H1 (cell line): ENCODE measurements around the gene FARSB. TPM values are rescaled to one million over a fixed set of nuclear protein-coding genes. Genes with fewer than 3 reads are reported as not detected.

Source experiments
- CTCF ChIA-PET: fragments of 300-600 bp; sonication (Branson Sonifier 250); formaldehyde crosslinking; loops from one replicate; lab custom pipeline; 2021; ENCODE audit not compliant: partially characterized antibody; lab: Charles Lee
- POLR2A ChIA-PET: fragments of 300-600 bp; sonication (Branson Sonifier 250); formaldehyde crosslinking; loops from one replicate; lab custom pipeline; 2021; ENCODE audit warnings: inconsistent platforms; ENCODE audit not compliant: partially characterized antibody; lab: Charles Lee
- DNase-seq, 2 experiments: peaks; one replicate each; pipeline versions ENCODE4 v3.0.0 to v3.0.0-alpha.2; 2010 to 2022; ENCODE audit warnings: low spot score in 2 of 2, low read depth in 1 of 2, mixed read lengths in 1 of 2
- FAIRE-seq: peaks from 2 replicates; lab custom pipeline; 2011; peaks lifted over from hg19 to GRCh38; lab: Jason Lieb, UNC
- H2AFZ ChIP-seq: 2 replicates; pipeline ENCODE4 v1.8.1; 2012; ENCODE audit warnings: low read length, inconsistent platforms
- H2AK5ac ChIP-seq: 2 replicates; pipeline ENCODE4 v1.6.1; 2013; ENCODE audit warnings: low read depth, low read length
- H2BK120ac ChIP-seq: replicated peaks from 2 replicates; pipeline ENCODE3; 2013; ENCODE audit warnings: low read depth, low read length, inconsistent platforms
- H2BK12ac ChIP-seq: 2 replicates; pipeline ENCODE4 v1.6.1; 2013; ENCODE audit warnings: low read depth, low read length
- H2BK15ac ChIP-seq: 2 replicates; pipeline ENCODE4 v1.6.1; 2013; ENCODE audit warnings: low read length
- H2BK20ac ChIP-seq: 2 replicates; pipeline ENCODE4 v1.6.1; 2013; ENCODE audit warnings: low read length
- H2BK5ac ChIP-seq: 2 replicates; pipeline ENCODE4 v1.6.1; 2013; ENCODE audit warnings: low read depth, low read length
- H3K14ac ChIP-seq: 2 replicates; pipeline ENCODE4 v1.6.1; 2013; ENCODE audit warnings: inconsistent platforms; ENCODE audit not compliant: insufficient read length
- H3K18ac ChIP-seq: 2 replicates; pipeline ENCODE4 v1.6.1; 2013; ENCODE audit warnings: low read length; ENCODE audit errors: extremely low read depth
- H3K23ac ChIP-seq: 2 replicates; pipeline ENCODE4 v1.6.1; 2013; ENCODE audit warnings: inconsistent platforms; ENCODE audit not compliant: insufficient read length
- H3K23me2 ChIP-seq: 2 replicates; pipeline ENCODE4 v1.6.1; 2013; ENCODE audit warnings: low read depth, low read length
- H3K27ac ChIP-seq: 2 replicates; pipeline ENCODE4 v1.6.1; 2011; ENCODE audit warnings: low read depth, low read length, inconsistent platforms
- H3K27me3 ChIP-seq, 4 experiments: replicated peaks in 1 of 4; 1 replicate in 1 of 4; 2 replicates in 3 of 4; pipeline versions ENCODE4 v1.6.1 to v1.8.1; 2011 to 2013; ENCODE audit warnings: low read length in 3 of 4, mild to moderate bottlenecking in 3 of 4, inconsistent platforms in 2 of 4, mixed read lengths in 2 of 4, moderate library complexity in 1 of 4; ENCODE audit not compliant: control insufficient read depth in 3 of 4, insufficient read depth in 3 of 4; ENCODE audit errors: extremely low read depth in 1 of 4
- H3K36me3 ChIP-seq, 4 experiments: 2 replicates each; pipeline versions ENCODE4 v1.6.1 to v1.8.1; 2011 to 2013; ENCODE audit warnings: mild to moderate bottlenecking in 4 of 4, low read length in 3 of 4, moderate library complexity in 2 of 4, control low read depth in 1 of 4, inconsistent platforms in 1 of 4; ENCODE audit not compliant: insufficient read depth in 4 of 4, control insufficient read depth in 2 of 4
- H3K4ac ChIP-seq: replicated peaks from 2 replicates; pipeline ENCODE3; 2013; ENCODE audit warnings: low read length, low read depth, mixed read lengths, inconsistent platforms; ENCODE audit not compliant: insufficient read length
- H3K4me1 ChIP-seq, 4 experiments: replicated peaks in 1 of 4; 1 replicate in 1 of 4; 2 replicates in 3 of 4; pipeline versions ENCODE4 v1.6.1 to v1.8.1; 2011 to 2013; ENCODE audit warnings: low read length in 3 of 4, inconsistent platforms in 2 of 4, mixed read lengths in 1 of 4; ENCODE audit not compliant: insufficient read depth in 4 of 4, control insufficient read depth in 3 of 4
- H3K4me2 ChIP-seq, 2 experiments: 2 replicates each; pipeline versions ENCODE4 v1.6.1 to v1.8.1; 2011 to 2013; ENCODE audit warnings: low read depth in 2 of 2, low read length in 2 of 2, control low read depth in 1 of 2, inconsistent platforms in 1 of 2, mild to moderate bottlenecking in 1 of 2; ENCODE audit not compliant: insufficient read depth in 1 of 2
- H3K4me3 ChIP-seq, 4 experiments: fragments of 200-600, 300-600 bp in 1 of 4; sonication (generic), shearing (Covaris generic), sonication (Bioruptor Twin) in 1 of 4; 2 replicates each; pipeline versions ENCODE4 v1.5.1 to v1.8.1; 2011 to 2016; ENCODE audit warnings: low read length in 4 of 4, low read depth in 3 of 4, control low read depth in 2 of 4, inconsistent platforms in 2 of 4, mild to moderate bottlenecking in 2 of 4, mixed read lengths in 1 of 4, moderate library complexity in 1 of 4; ENCODE audit not compliant: insufficient read depth in 2 of 4; ENCODE audit errors: extremely low read depth in 1 of 4
- H3K56ac ChIP-seq: replicated peaks from 2 replicates; pipeline ENCODE3; 2013; ENCODE audit warnings: low read depth, mild to moderate bottlenecking, mixed read lengths, low read length, inconsistent platforms; ENCODE audit not compliant: insufficient read length
- H3K79me1 ChIP-seq: 2 replicates; pipeline ENCODE4 v1.6.1; 2013; ENCODE audit warnings: low read depth, low read length, control low read depth
- H3K79me2 ChIP-seq, 2 experiments: 2 replicates each; pipeline versions ENCODE4 v1.6.1 to v1.8.1; 2012 to 2013; ENCODE audit warnings: low read length in 2 of 2, mild to moderate bottlenecking in 2 of 2, inconsistent platforms in 1 of 2; ENCODE audit not compliant: insufficient read depth in 2 of 2, control insufficient read depth in 1 of 2
- H3K9ac ChIP-seq, 4 experiments: replicated peaks in 1 of 4; 1 replicate in 1 of 4; 2 replicates in 3 of 4; pipeline versions ENCODE4 v1.6.1 to v1.8.1; 2011 to 2013; ENCODE audit warnings: low read depth in 3 of 4, low read length in 3 of 4, control low read depth in 2 of 4, mild to moderate bottlenecking in 2 of 4, moderate library complexity in 2 of 4, inconsistent platforms in 1 of 4; ENCODE audit errors: extremely low read depth in 1 of 4
- H3K9me3 ChIP-seq, 2 experiments: 2 replicates each; pipeline versions ENCODE4 v1.6.1 to v1.8.1; 2012 to 2013; ENCODE audit warnings: mild to moderate bottlenecking in 2 of 2, moderate library complexity in 2 of 2, control low read depth in 1 of 2, inconsistent platforms in 1 of 2, low read depth in 1 of 2, low read length in 1 of 2, mixed read lengths in 1 of 2; ENCODE audit not compliant: insufficient read depth in 2 of 2
- H4K20me1 ChIP-seq, 2 experiments: replicated peaks in 1 of 2; 2 replicates each; pipeline versions ENCODE3 to v1.8.1; 2011 to 2013; ENCODE audit warnings: inconsistent platforms in 2 of 2, low read length in 2 of 2, mild to moderate bottlenecking in 1 of 2; ENCODE audit not compliant: insufficient read depth in 2 of 2, control insufficient read depth in 1 of 2
- H4K5ac ChIP-seq: 2 replicates; pipeline ENCODE4 v1.6.1; 2013; ENCODE audit warnings: low read length, low read depth, mixed read lengths, inconsistent platforms; ENCODE audit not compliant: insufficient read length
- H4K8ac ChIP-seq: 2 replicates; pipeline ENCODE4 v1.8.0; 2013; ENCODE audit warnings: mild to moderate bottlenecking, moderate library complexity, low read length, inconsistent platforms; ENCODE audit not compliant: insufficient read depth; ENCODE audit errors: extremely low read depth
- H4K91ac ChIP-seq: replicated peaks from 2 replicates; pipeline ENCODE3; 2013; ENCODE audit warnings: low read length, mixed read lengths, inconsistent platforms; ENCODE audit not compliant: insufficient read length
- BCL11A ChIP-seq, 2 experiments: IDR thresholded peaks; one replicate each; pipeline ENCODE4 v1.6.1; 2011; ENCODE audit warnings: low read depth in 2 of 2, low read length in 2 of 2, mild to moderate bottlenecking in 2 of 2
- BRCA1 ChIP-seq: IDR thresholded peaks from 2 replicates; pipeline ENCODE4 v1.6.1; 2012; ENCODE audit warnings: low read depth, low read length, improper control_type of control experiment
- EGR1 ChIP-seq: IDR thresholded peaks from 2 replicates; pipeline ENCODE4 v1.6.1; 2011; ENCODE audit warnings: low read depth, low read length, borderline replicate concordance
- RAD21 ChIP-seq, 2 experiments: IDR thresholded peaks in 1 of 2; conservative IDR thresholded peaks in 1 of 2; 2 replicates each; pipeline ENCODE4 v1.6.1; 2011; ENCODE audit warnings: low read depth in 2 of 2, low read length in 2 of 2, improper control_type of control experiment in 1 of 2, inconsistent platforms in 1 of 2, mild to moderate bottlenecking in 1 of 2, moderate library complexity in 1 of 2
- ZNF274 ChIP-seq: IDR thresholded peaks from 2 replicates; pipeline ENCODE4 v1.7.0; 2012; ENCODE audit warnings: low read length, borderline replicate concordance; ENCODE audit errors: extremely low read depth
- WGBS, 2 experiments: shearing (Covaris generic) in 1 of 2; methylation state at CpG; one replicate each; pipeline versions ENCODE4 v1.1.6 to v1.1.7; 2013 to 2015; ENCODE audit warnings: low lambda C conversion rate in 2 of 2, mixed read lengths in 2 of 2, inconsistent platforms in 1 of 2, low coverage in 1 of 2, missing lambda C conversion rate in 1 of 2; ENCODE audit not compliant: insufficient replicate concordance in 2 of 2, insufficient coverage in 1 of 2, insufficient read length in 1 of 2; ENCODE audit errors: extremely low coverage in 1 of 2, missing lambda C conversion rate in 1 of 2; 5-methylcytosine and 5-hydroxymethylcytosine counted together
- polyA plus RNA-seq, 7 experiments: library from polyadenylated mRNA; depleted of rRNA in 3 of 7; stranded (reverse) in 5 of 7; unstranded in 2 of 7; fragments of >200 nt in 5 of 7; fragments of 200-250 nt in 2 of 7; gene quantifications; 1 replicate in 5 of 7; 2 replicates in 1 of 7; 4 replicates in 1 of 7; pipeline versions ENCODE4 v1.2.1 to v1.2.3, GENCODE V29; 2011 to 2013; ENCODE audit warnings: missing spikeins in 2 of 7, mixed read lengths in 2 of 7
- total RNA-seq: library from RNA; stranded (reverse); fragmentation: NEBNext Ultra II Directional; extraction: Animal tissue kit (Norgen Biotek cat#: 25700); gene quantifications from 2 replicates; pipeline ENCODE4 v1.2.1, GENCODE V29; 2021
- TF ChIP-seq, protein P1 (sequence below), 3 experiments: IDR thresholded peaks; 1 replicate in 2 of 3; 2 replicates in 1 of 3; pipeline versions ENCODE4 v1.5.1 to v1.6.1; 2011; ENCODE audit warnings: low read length in 3 of 3, mild to moderate bottlenecking in 3 of 3, inconsistent platforms in 2 of 3, low read depth in 1 of 3, moderate library complexity in 1 of 3; ENCODE audit not compliant: insufficient read depth in 1 of 3; ENCODE audit errors: control extremely low read depth in 1 of 3

FARSB gene
- total and polyA plus RNA-seq, 2 of the 8 experiments (the other 6 are each of a cell fraction or from before 2014, with no cell fraction given), result 21.0 to 37.9 TPM

DNA sequence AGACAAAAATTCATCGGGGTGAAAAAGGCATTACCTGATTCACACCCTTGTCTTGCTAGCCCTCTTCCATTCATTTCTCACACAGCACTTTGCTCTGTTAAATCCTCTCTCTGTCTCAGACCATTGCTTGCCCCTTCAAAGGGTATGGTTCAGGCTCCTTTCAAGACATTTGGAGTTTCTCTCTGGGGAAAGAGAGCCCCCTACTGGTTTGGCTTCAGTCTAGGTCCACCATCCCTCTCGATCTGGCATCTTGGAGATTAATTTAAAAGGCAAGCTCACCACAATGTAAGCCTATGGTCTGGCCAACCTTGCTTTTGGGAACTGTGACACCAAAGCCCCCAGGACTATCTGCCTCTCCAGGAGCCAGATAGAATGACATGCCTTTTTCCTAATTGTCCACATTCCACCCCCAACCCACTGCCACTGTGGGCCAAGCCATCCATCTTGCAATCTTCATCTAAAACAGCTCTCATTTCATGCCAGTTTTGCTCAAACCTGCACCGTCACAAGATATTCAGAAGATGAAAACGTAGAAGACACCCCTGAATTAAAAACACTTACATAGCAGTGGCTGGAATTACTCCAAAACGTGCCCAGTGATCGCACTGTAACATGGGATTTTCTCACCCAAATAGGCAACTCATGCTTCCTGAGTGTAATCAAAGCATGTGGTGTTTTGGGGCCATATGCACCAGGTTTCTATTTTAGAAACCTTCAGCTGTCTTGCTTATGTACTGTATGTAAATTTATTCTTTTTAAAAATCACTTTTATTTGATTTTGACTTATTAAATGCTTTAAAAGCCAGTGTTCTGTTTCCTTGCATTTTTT, 93.9 kb downstream of the FARSB start:
- Histone ChIP-seq H3K4me3 (no peak overlapping the region), H3K56ac (no peak overlapping the region), H3K9ac (no peak overlapping the region), H3K4me1 (no peaks in the 10 kb centered on the region), H3K27ac (no peak overlapping the region), H3K18ac (no peak overlapping the region), H3K27me3 (no peaks in the 10 kb centered on the region; a peak in 1 of 7 replicates), H2AK5ac (no peak overlapping the region), H4K5ac (no peak overlapping the region), H3K36me3 (peaks cover 0 to 3% (median 0%) of the 10 kb centered on the region in 4 experiments; a peak in 2 of 8 replicates), H2BK20ac (no peak overlapping the region), H3K14ac (no peak overlapping the region), H3K9me3 (no peaks in the 10 kb centered on the region), H4K91ac (no peak overlapping the region), H3K23me2 (no peaks in the 10 kb centered on the region), H3K79me2 (no peaks in the 10 kb centered on the region), H3K23ac (no peak overlapping the region), H2BK5ac (no peak overlapping the region), H4K20me1 (peaks cover 0 to 4% of the 10 kb centered on the region in 2 experiments), H4K8ac (no peak overlapping the region), H2BK12ac (no peak overlapping the region), H2AFZ (no peak overlapping the region), H2BK15ac (no peak overlapping the region), H3K79me1 (no peaks in the 10 kb centered on the region), H3K4me2 (no peak overlapping the region), H3K4ac (no peak overlapping the region), H2BK120ac (no peak overlapping the region)
- DNase-seq (peak; percentile 29 to 70), FAIRE-seq (peak; percentile 92)
- CTCF ChIA-PET, result interaction anchor here (0.6 to 3.9 kb wide), 64 partner anchors 8 to 1324 kb away, joined by 3 to 22 read pairs (median 4); a partner anchor contains a TSS
- POLR2A ChIA-PET, result no interaction called here
- 60% methylated on average over 6 of the region's 6 CpGs; no CpG with 5 or more reads in 1 of the 2 experiments for WGBS, 2 experiments
- TF ChIP-seq, protein P1, sequence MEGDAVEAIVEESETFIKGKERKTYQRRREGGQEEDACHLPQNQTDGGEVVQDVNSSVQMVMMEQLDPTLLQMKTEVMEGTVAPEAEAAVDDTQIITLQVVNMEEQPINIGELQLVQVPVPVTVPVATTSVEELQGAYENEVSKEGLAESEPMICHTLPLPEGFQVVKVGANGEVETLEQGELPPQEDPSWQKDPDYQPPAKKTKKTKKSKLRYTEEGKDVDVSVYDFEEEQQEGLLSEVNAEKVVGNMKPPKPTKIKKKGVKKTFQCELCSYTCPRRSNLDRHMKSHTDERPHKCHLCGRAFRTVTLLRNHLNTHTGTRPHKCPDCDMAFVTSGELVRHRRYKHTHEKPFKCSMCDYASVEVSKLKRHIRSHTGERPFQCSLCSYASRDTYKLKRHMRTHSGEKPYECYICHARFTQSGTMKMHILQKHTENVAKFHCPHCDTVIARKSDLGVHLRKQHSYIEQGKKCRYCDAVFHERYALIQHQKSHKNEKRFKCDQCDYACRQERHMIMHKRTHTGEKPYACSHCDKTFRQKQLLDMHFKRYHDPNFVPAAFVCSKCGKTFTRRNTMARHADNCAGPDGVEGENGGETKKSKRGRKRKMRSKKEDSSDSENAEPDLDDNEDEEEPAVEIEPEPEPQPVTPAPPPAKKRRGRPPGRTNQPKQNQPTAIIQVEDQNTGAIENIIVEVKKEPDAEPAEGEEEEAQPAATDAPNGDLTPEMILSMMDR (IDR thresholded peaks at IDR 0.05; ENCODE audit: control extremely low read depth in 1 of 3, insufficient read depth in 1 of 3, low read depth in 1 of 3, low read length in 3 of 3), result peak; percentile 37 to 78 (median 78)
- no peak for TF ChIP-seq EGR1
- peak; percentile 92 to 96 for TF ChIP-seq RAD21 (IDR thresholded peaks at IDR 0.05 in 1 of 2, conservative IDR thresholded peaks at IDR 0.05 in 1 of 2; ENCODE audit: low read depth in 2 of 2, low read length in 2 of 2)
- no peak for TF ChIP-seq BRCA1
- no peak for TF ChIP-seq ZNF274
- no peak for TF ChIP-seq BCL11A (IDR thresholded peaks at IDR 0.05; ENCODE audit: low read depth in 2 of 2, low read length in 2 of 2)
